ENCODE measurements around the gene ZNF697. TPM values are rescaled to one million over a fixed set of nuclear protein-coding genes. Genes with fewer than 3 reads are reported as not detected.
"Not testable (repeated sequence)": the region's sequence is repeated elsewhere in the genome, so short reads cannot be mapped to it uniquely, and the experiment has no call there.

ZNF697 gene
- total RNA-seq, 1 donor from 2014 or later = 9.4 TPM

GRCh38 chr1:119617751-119618691 lies 30.0 kb downstream of the ZNF697 start:
- peak; percentile 33 for DNase-seq
- TF ChIP-seq CTCF (IDR thresholded peaks at IDR 0.05; ENCODE audit: borderline replicate concordance) = no peak
- peak overlapping the region; percentile 44 for H3K27ac ChIP-seq (replicated peaks)
- peaks cover 7% of the 10 kb centered on the region for H3K36me3 ChIP-seq
- H3K4me1 ChIP-seq = peaks cover 50% of the 10 kb centered on the region
- no peaks in the 10 kb centered on the region for H3K9me3 ChIP-seq (replicated peaks)
- H3K4me3 ChIP-seq = no peak overlapping the region
- no peaks in the 10 kb centered on the region for H3K27me3 ChIP-seq (ENCODE audit: low read depth)
- intact Hi-C loops (cut with micrococcal nuclease) = loop anchor here (5.0 kb wide), 2 partner anchors 44 to 59 kb away; no protein-coding TSS in a partner anchor

GRCh38 chr1:119616748-119617147 lies 31.3 kb downstream of the ZNF697 start:
- not testable (repeated sequence) for H3K27me3 ChIP-seq (ENCODE audit: low read depth); H3K4me3 ChIP-seq; H3K9me3 ChIP-seq (replicated peaks); H3K36me3 ChIP-seq; DNase-seq
- intact Hi-C loops (cut with micrococcal nuclease) = loop anchor here (5.0 kb wide), 2 partner anchors 46 to 61 kb away; no protein-coding TSS in a partner anchor
- Histone ChIP-seq H3K27ac (replicated peaks) (peak overlapping the region; percentile 44), H3K4me1 (peaks cover 50% of the 10 kb centered on the region)

- not testable (repeated sequence) for H3K27me3 ChIP-seq (ENCODE audit: low read depth); H3K9me3 ChIP-seq (replicated peaks); H3K4me3 ChIP-seq; H3K36me3 ChIP-seq
- DNase-seq = peak; percentile 21
- intact Hi-C loops (cut with micrococcal nuclease) = loop anchor here (5.0 kb wide), 2 partner anchors 47 to 62 kb away; no protein-coding TSS in a partner anchor
- Histone ChIP-seq H3K27ac (replicated peaks) (peak overlapping the region; percentile 62), H3K4me1 (peaks cover 39% of the 10 kb centered on the region)
These were observed 33.0 kb downstream of the ZNF697 start for GRCh38 chr1:119615100-119615499.

GRCh38 chr1:119613769-119614720 lies 34.0 kb downstream of the ZNF697 start:
- no peaks in the 10 kb centered on the region for H3K36me3 ChIP-seq
- no peak overlapping the region for H3K4me3 ChIP-seq
- H3K4me1 ChIP-seq = peaks cover 37% of the 10 kb centered on the region
- peak; percentile 87 for TF ChIP-seq CTCF (IDR thresholded peaks at IDR 0.05; ENCODE audit: borderline replicate concordance)
- H3K27me3 ChIP-seq (ENCODE audit: low read depth) = no peaks in the 10 kb centered on the region
- peak; percentile 77 for DNase-seq
- no peak overlapping the region for H3K27ac ChIP-seq (replicated peaks)
- intact Hi-C loops (cut with micrococcal nuclease) = no loop called here
- H3K9me3 ChIP-seq (replicated peaks) = no peaks in the 10 kb centered on the region

GRCh38 chr1:119611701-119612113 lies 36.4 kb downstream of the ZNF697 start:
- no peaks in the 10 kb centered on the region for H3K27me3 ChIP-seq (ENCODE audit: low read depth)
- no peaks in the 10 kb centered on the region for H3K9me3 ChIP-seq (replicated peaks)
- H3K27ac ChIP-seq (replicated peaks) = no peak overlapping the region
- no peak overlapping the region for H3K4me3 ChIP-seq
- peak; percentile 95 for TF ChIP-seq CTCF (IDR thresholded peaks at IDR 0.05; ENCODE audit: borderline replicate concordance)
- intact Hi-C loops (cut with micrococcal nuclease) = no loop called here
- H3K36me3 ChIP-seq = no peaks in the 10 kb centered on the region
- DNase-seq = peak; percentile 65
- H3K4me1 ChIP-seq = peaks cover 22% of the 10 kb centered on the region

- H3K27ac ChIP-seq (replicated peaks); H3K9me3 ChIP-seq (replicated peaks); H3K36me3 ChIP-seq; H3K27me3 ChIP-seq (ENCODE audit: low read depth); intact Hi-C loops (cut with micrococcal nuclease); DNase-seq; H3K4me3 ChIP-seq: not testable (repeated sequence)
- peaks cover 12% of the 10 kb centered on the region for H3K4me1 ChIP-seq
These were observed 39.2 kb downstream of the ZNF697 start for GRCh38 chr1:119608816-119609215.

Measured in left ventricle myocardium inferior (tissue), 1 donor.